IPS DF 6.9 (cell line): ENCODE results near the gene COL25A1.

Experiments
- DNase-seq: peaks from one replicate; pipeline ENCODE4 v3.0.0-alpha.2; 2013; ENCODE audit warnings: low read depth, low spot score
- H3K27ac ChIP-seq: one replicate; pipeline ENCODE4 v1.5.1; 2013; ENCODE audit warnings: low read length, control low read depth
- H3K27me3 ChIP-seq: 2 replicates; pipeline ENCODE4 v1.6.1; 2013; ENCODE audit warnings: mild to moderate bottlenecking, low read length; ENCODE audit not compliant: control insufficient read depth, insufficient read depth
- H3K36me3 ChIP-seq: 2 replicates; pipeline ENCODE4 v1.6.1; 2013; ENCODE audit warnings: low read length; ENCODE audit not compliant: control insufficient read depth, insufficient read depth
- H3K4me1 ChIP-seq: 2 replicates; pipeline ENCODE4 v1.6.1; 2013; ENCODE audit warnings: low read length; ENCODE audit not compliant: control insufficient read depth, insufficient read depth
- H3K4me3 ChIP-seq: 2 replicates; pipeline ENCODE4 v1.5.1; 2013; ENCODE audit warnings: mild to moderate bottlenecking, low read length
- H3K9me3 ChIP-seq: 2 replicates; pipeline ENCODE4 v1.6.1; 2013; ENCODE audit warnings: low read length, inconsistent platforms; ENCODE audit not compliant: control insufficient read depth, insufficient read depth
- WGBS: extraction: QIAGEN DNeasy Blood & Tissue Kit; methylation state at CpG from one replicate; pipeline ENCODE4 v1.1.7; 2013; ENCODE audit warnings: mixed read lengths, missing lambda C conversion rate; ENCODE audit not compliant: insufficient read length, insufficient coverage; 5-methylcytosine and 5-hydroxymethylcytosine counted together

COL25A1 gene

DNA sequence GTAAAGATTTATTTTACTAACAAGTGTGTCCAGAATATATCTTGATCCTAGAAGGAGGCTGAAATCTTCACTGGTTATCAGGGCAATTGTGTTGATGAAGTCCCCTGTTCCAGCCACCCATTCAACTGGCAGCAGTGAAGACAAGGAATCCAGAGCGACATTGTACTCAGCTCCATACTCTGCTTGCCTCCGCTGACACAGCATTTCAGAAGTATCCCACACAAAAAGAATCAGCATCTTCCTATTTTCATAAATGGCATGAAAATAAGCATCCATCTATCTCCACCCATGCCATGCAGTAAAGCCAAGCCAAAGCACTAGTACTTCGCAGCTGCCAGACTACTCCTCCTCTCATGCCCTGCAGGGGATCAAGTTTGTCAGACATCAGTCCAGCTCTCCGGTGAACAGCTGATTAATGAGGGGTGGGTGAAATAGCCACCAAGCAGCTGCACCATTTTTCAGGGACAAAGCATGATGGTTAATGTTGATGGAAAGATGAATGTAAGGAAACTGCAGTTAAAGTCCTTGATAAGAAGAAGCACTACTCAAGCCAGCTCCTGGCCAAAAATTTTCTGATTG, 54.0 kb downstream of the COL25A1 start:
- no peaks in the 10 kb centered on the region for H3K27me3 ChIP-seq
- no CpG with 5 or more reads among the region's 4 CpGs for WGBS
- H3K9me3 ChIP-seq, result no peaks in the 10 kb centered on the region
- H3K4me1 ChIP-seq, result no peaks in the 10 kb centered on the region
- no peak for DNase-seq
- no peak overlapping the region for H3K4me3 ChIP-seq
- H3K27ac ChIP-seq, result no peak overlapping the region
- no peaks in the 10 kb centered on the region for H3K36me3 ChIP-seq

DNA sequence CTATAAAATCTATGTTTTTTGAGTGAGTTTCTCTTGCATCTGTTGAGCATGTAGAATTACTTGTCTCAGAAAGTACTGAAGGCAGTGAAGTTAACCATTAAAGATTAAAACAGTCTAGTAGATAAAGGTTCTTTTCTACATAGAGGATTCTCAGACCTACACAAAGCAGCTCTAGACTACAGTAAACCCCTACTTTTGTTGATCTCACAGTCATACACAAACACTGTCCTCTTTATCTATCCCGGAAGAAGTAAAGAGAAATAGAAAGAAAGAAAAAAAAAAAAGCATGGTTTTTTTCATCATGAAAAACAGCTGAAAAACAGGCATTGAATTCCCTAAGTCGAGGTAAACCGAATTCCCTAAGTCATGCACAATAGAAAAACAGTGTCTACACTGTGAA, 58.6 kb downstream of the COL25A1 start:
- H3K27me3 ChIP-seq, result no peaks in the 10 kb centered on the region
- no peak overlapping the region for H3K27ac ChIP-seq
- no peak overlapping the region for H3K4me3 ChIP-seq
- no peaks in the 10 kb centered on the region for H3K4me1 ChIP-seq
- no peaks in the 10 kb centered on the region for H3K36me3 ChIP-seq
- WGBS, result no CpG with 5 or more reads among the region's 3 CpGs
- no peaks in the 10 kb centered on the region for H3K9me3 ChIP-seq
- DNase-seq, result no peak

- no CpG with 5 or more reads among the region's 2 CpGs for WGBS
- DNase-seq, result no peak
- H3K36me3 ChIP-seq, result no peaks in the 10 kb centered on the region
- H3K27ac ChIP-seq, result no peak overlapping the region
- H3K4me1 ChIP-seq, result no peaks in the 10 kb centered on the region
- no peaks in the 10 kb centered on the region for H3K9me3 ChIP-seq
- no peaks in the 10 kb centered on the region for H3K27me3 ChIP-seq
- H3K4me3 ChIP-seq, result no peak overlapping the region
Measured at GRCh38 chr4:109238746-109239145, 63.7 kb downstream of the COL25A1 start.

DNA sequence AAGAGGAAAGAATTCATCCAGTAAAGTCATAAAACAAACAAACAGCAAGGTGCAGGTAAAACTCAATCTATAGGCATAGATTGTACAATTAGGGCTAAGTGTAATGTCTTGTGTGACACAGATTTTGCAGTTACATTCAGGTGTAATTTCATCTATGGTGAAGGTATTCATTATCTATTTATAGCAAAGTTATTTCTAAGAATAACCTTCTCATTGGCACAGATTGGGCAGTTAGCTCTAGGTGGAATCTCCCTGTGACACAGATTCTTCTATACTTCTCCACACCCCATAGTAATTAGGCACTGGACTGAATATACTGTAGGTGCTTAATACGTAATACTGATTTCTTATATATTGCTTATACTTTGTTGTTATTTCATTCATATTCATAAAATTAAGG, 66.8 kb downstream of the COL25A1 start:
- Histone ChIP-seq H3K4me1 (no peaks in the 10 kb centered on the region), H3K4me3 (no peak overlapping the region), H3K9me3 (no peaks in the 10 kb centered on the region), H3K27ac (no peak overlapping the region), H3K36me3 (no peaks in the 10 kb centered on the region), H3K27me3 (no peaks in the 10 kb centered on the region)
- no CpG with 5 or more reads among the region's 1 CpG for WGBS
- no peak for DNase-seq

DNA sequence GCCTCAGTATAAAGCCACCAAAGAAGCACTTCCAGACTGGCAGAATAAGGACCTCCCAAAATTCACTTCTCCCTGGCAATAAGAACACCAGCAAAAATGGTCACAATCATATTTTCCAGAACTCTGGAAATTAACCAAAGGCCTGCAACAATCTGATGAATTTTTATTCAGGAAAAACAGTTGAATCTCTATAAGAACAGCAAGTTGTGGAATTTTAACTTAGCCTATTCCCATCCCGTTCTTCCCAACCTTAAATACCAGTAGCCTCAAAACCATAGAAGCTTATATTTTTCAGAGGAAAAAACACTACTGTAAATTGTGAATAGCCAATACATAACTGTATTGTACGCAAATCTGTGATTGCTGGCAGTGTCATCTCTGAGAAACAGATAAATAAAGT, 67.9 kb downstream of the COL25A1 start:
- Histone ChIP-seq H3K4me1 (no peaks in the 10 kb centered on the region), H3K9me3 (no peaks in the 10 kb centered on the region), H3K27me3 (no peaks in the 10 kb centered on the region), H3K4me3 (no peak overlapping the region), H3K27ac (no peak overlapping the region), H3K36me3 (no peaks in the 10 kb centered on the region)
- WGBS, result no CpG with 5 or more reads among the region's 2 CpGs
- DNase-seq, result no peak

- H3K4me3 ChIP-seq, result no peak overlapping the region
- WGBS, result no CpG with 5 or more reads among the region's 1 CpG
- H3K9me3 ChIP-seq, result no peaks in the 10 kb centered on the region
- no peak overlapping the region for H3K27ac ChIP-seq
- H3K36me3 ChIP-seq, result no peaks in the 10 kb centered on the region
- H3K4me1 ChIP-seq, result no peaks in the 10 kb centered on the region
- no peaks in the 10 kb centered on the region for H3K27me3 ChIP-seq
- no peak for DNase-seq
Measured at GRCh38 chr4:109233570-109233969, 68.9 kb downstream of the COL25A1 start.

- no peaks in the 10 kb centered on the region for H3K9me3 ChIP-seq
- H3K36me3 ChIP-seq, result no peaks in the 10 kb centered on the region
- H3K4me1 ChIP-seq, result no peaks in the 10 kb centered on the region
- no peak for DNase-seq
- no peak overlapping the region for H3K4me3 ChIP-seq
- no peaks in the 10 kb centered on the region for H3K27me3 ChIP-seq
- H3K27ac ChIP-seq, result no peak overlapping the region
- no CpG with 5 or more reads among the region's 1 CpG for WGBS
Measured at GRCh38 chr4:109232681-109233080, 69.8 kb downstream of the COL25A1 start.

DNA sequence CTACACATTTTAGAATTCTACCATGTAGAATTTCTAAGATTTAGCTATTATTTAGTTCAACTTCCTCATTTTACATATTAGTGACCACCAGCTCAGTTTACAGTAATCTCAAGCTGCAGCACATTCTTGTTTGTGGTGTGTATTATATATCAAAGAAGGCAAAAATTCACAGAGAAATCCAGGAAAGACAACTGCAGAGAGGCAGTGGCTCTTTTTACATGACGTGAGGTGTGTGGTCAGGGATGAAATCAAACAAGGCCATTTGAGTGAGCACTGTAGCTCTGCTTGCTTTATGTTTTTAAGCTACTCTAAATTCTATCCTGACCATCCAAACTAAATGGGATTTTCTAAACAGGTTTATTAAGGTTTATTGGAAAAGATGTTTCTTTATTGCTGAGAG, 71.1 kb downstream of the COL25A1 start:
- H3K9me3 ChIP-seq, result no peaks in the 10 kb centered on the region
- H3K27ac ChIP-seq, result no peak overlapping the region
- DNase-seq, result no peak
- no CpG with 5 or more reads among the region's 1 CpG for WGBS
- no peaks in the 10 kb centered on the region for H3K4me1 ChIP-seq
- H3K36me3 ChIP-seq, result no peaks in the 10 kb centered on the region
- no peak overlapping the region for H3K4me3 ChIP-seq
- no peaks in the 10 kb centered on the region for H3K27me3 ChIP-seq

- Histone ChIP-seq H3K36me3 (no peaks in the 10 kb centered on the region), H3K4me1 (no peaks in the 10 kb centered on the region), H3K27ac (no peak overlapping the region), H3K4me3 (no peak overlapping the region), H3K27me3 (no peaks in the 10 kb centered on the region), H3K9me3 (no peaks in the 10 kb centered on the region)
- DNase-seq, result no peak
- WGBS, result no CpG with 5 or more reads among the region's 2 CpGs
Measured at GRCh38 chr4:109229028-109229427, 73.4 kb downstream of the COL25A1 start.

GRCh38 chr4:109218288-109218687, 84.2 kb downstream of the COL25A1 start:
- H3K27ac ChIP-seq, result no peak overlapping the region
- no CpG with 5 or more reads among the region's 1 CpG for WGBS
- no peaks in the 10 kb centered on the region; the same call in 1 of the 2 replicates for H3K4me1 ChIP-seq
- no peaks in the 10 kb centered on the region for H3K9me3 ChIP-seq
- no peak for DNase-seq
- H3K27me3 ChIP-seq, result no peaks in the 10 kb centered on the region
- H3K4me3 ChIP-seq, result no peak overlapping the region
- H3K36me3 ChIP-seq, result no peaks in the 10 kb centered on the region

- H3K36me3 ChIP-seq, result no peaks in the 10 kb centered on the region
- H3K4me3 ChIP-seq, result no peak overlapping the region
- H3K27ac ChIP-seq, result no peak overlapping the region
Measured at GRCh38 chr4:109216085-109216696, 86.3 kb downstream of the COL25A1 start.

More at GRCh38 chr4:109216085-109216696, 86.3 kb downstream of the COL25A1 start:
- no CpG with 5 or more reads among the region's 5 CpGs for WGBS
- no peak for DNase-seq
- Histone ChIP-seq H3K27me3 (no peaks in the 10 kb centered on the region), H3K4me1 (no peaks in the 10 kb centered on the region; the same call in 1 of the 2 replicates), H3K9me3 (no peaks in the 10 kb centered on the region)
